ENCODE measurements around the gene GUCA2A.

- TF ChIP-seq CTCF (IDR thresholded peaks at IDR 0.05; ENCODE audit: control extremely low read depth in 1 of 3, insufficient read depth in 1 of 3, low read depth in 1 of 3, low read length in 3 of 3) (no peak), RNF2 (IDR thresholded peaks at IDR 0.05; ENCODE audit: borderline replicate concordance, low read depth, low read length, missing control alignments, poor library complexity, severe bottlenecking) (no peak), MAFK (IDR thresholded peaks at IDR 0.05; ENCODE audit: low read depth, low read length) (no peak), TAF1 (IDR thresholded peaks at IDR 0.05; ENCODE audit: low read depth, low read length) (no peak), CHD2 (IDR thresholded peaks at IDR 0.05; ENCODE audit: low read length) (no peak), TCF12 (IDR thresholded peaks at IDR 0.05; ENCODE audit: low read depth, low read length) (no peak), POLR2AphosphoS5 (IDR thresholded peaks at IDR 0.05; ENCODE audit: low read depth, low read length) (no peak), EP300 (IDR thresholded peaks at IDR 0.05; ENCODE audit: borderline replicate concordance in 1 of 2, low read depth in 2 of 2, low read length in 2 of 2) (no peak), EZH2 (IDR thresholded peaks at IDR 0.05; ENCODE audit: low read depth, low read length, severe bottlenecking) (no peak), ASH2L (IDR thresholded peaks at IDR 0.05; ENCODE audit: low read length) (no peak), CBX5 (IDR thresholded peaks at IDR 0.05; ENCODE audit: low read depth, low read length) (no peak), ATF2 (IDR thresholded peaks at IDR 0.05; ENCODE audit: low read length) (no peak), KDM1A (IDR thresholded peaks at IDR 0.05; ENCODE audit: borderline replicate concordance, low read length) (no peak)
Observed at GRCh38 chr1:42128964-42129363, 35.6 kb downstream of the GUCA2A start.

Data from H1 (cell line).